ENCODE measurements around the gene STRN4. TPM values are rescaled to one million over a fixed set of nuclear protein-coding genes. Genes with fewer than 3 reads are reported as not detected.

The STRN4 gene
- total and polyA plus RNA-seq, 2 donors (not counting 3 experiments of a cell fraction or from before 2014, with no cell fraction given) = 116 to 144 TPM

- CTCF ChIA-PET = interaction anchor here (1.1 to 5.4 kb wide), 6 partner anchors 8 to 100 kb away, joined by 3 to 74 read pairs (median 7); no protein-coding TSS in a partner anchor
- dilution Hi-C loops (cut with MboI; ENCODE audit: extremely low pct_ligation_motif_present, low sequenced_read_pairs) = no loop called here
- H3K27ac ChIP-seq (ENCODE audit: insufficient read depth, low read depth, low read length) = peak overlapping the region; percentile 95
- H3K4me1 ChIP-seq (ENCODE audit: control insufficient read depth, extremely low read depth, insufficient read depth, low read length) = peaks cover 34% of the 10 kb centered on the region
- peak overlapping the region; percentile 71 for H3K9ac ChIP-seq (replicated peaks; ENCODE audit: extremely low read depth, insufficient read depth, low read length)
- H3K36me3 ChIP-seq (ENCODE audit: control insufficient read depth in 2 of 2, extremely low read depth in 1 of 2, insufficient read depth in 2 of 2, low read length in 2 of 2) = peaks cover 0 to 9% of the 10 kb centered on the region in 2 experiments
- no peaks in the 10 kb centered on the region for H3K9me1 ChIP-seq (replicated peaks; ENCODE audit: control insufficient read depth, extremely low read depth, insufficient read depth, low read length)
- DNase-seq (ENCODE audit: low read depth, low spot score) (peak; percentile 44), FAIRE-seq (no peak)
- no peak overlapping the region for H2AFZ ChIP-seq (ENCODE audit: low read depth, low read length)
- peak overlapping the region; percentile 61 for H3K4me2 ChIP-seq (ENCODE audit: insufficient read depth, low read length)
- H3K27me3 ChIP-seq (ENCODE audit: control insufficient read depth in 2 of 2, insufficient read depth in 2 of 2, low read length in 2 of 2) = no peaks in the 10 kb centered on the region
- no peaks in the 10 kb centered on the region for H3K9me3 ChIP-seq (replicated peaks; ENCODE audit: control insufficient read depth, insufficient read depth, low read length)
- TF ChIP-seq GATA2 (IDR thresholded peaks at IDR 0.05; ENCODE audit: insufficient read depth, insufficient read length, low read depth, low read length) = no peak
- no peak for TF ChIP-seq POLR2A (IDR thresholded peaks at IDR 0.05; ENCODE audit: low read depth, low read length)
- no peak for TF ChIP-seq POLR2AphosphoS5 (IDR thresholded peaks at IDR 0.05; ENCODE audit: insufficient read depth, low read depth, low read length)
- no peak for TF ChIP-seq EZH2 (IDR thresholded peaks at IDR 0.05; ENCODE audit: borderline replicate concordance, low read depth, low read length, severe bottlenecking)
- no peak for TF ChIP-seq MAX (IDR thresholded peaks at IDR 0.05; ENCODE audit: insufficient read depth, insufficient read length)
- TF ChIP-seq FOS (IDR thresholded peaks at IDR 0.05; ENCODE audit: borderline replicate concordance, insufficient read depth, low read length) = no peak
- no peak for TF ChIP-seq JUN (IDR thresholded peaks at IDR 0.05; ENCODE audit: borderline replicate concordance, insufficient read depth, insufficient read length, low read depth)
- no peak for TF ChIP-seq CTCF (IDR thresholded peaks at IDR 0.05; ENCODE audit: extremely low read depth in 1 of 2, insufficient read depth in 1 of 2, low read depth in 1 of 2, low read length in 2 of 2)
- no peak for TF ChIP-seq MYC (IDR thresholded peaks at IDR 0.05; ENCODE audit: low read depth, low read length)
- H3K79me2 ChIP-seq (ENCODE audit: control insufficient read depth, insufficient read depth, low read length) = peaks cover 34% of the 10 kb centered on the region
- POLR2A ChIA-PET = interaction anchor here (0.6 to 1.9 kb wide), 4 partner anchors 9 to 542 kb away, joined by 3 to 11 read pairs (median 7); no protein-coding TSS in a partner anchor
- H4K20me1 ChIP-seq (replicated peaks; ENCODE audit: control insufficient read depth, extremely low read depth, insufficient read depth, low read length) = no peaks in the 10 kb centered on the region
- peak overlapping the region; percentile 76 to 96 (median 85) for H3K4me3 ChIP-seq (replicated peaks in 1 of 3; ENCODE audit: insufficient read depth in 1 of 3, low read depth in 1 of 3, low read length in 3 of 3)
- BruUV-seq (replicated peaks) = TSS peak; percentile 23
- intact Hi-C loops (cut with micrococcal nuclease) = loop anchor here (1.0 to 2.0 kb wide), 2 partner anchors 14 to 54 kb away; partner anchors contain the start of gene DACT3
Measured at GRCh38 chr19:46714444-46715106, 31.7 kb downstream of the STRN4 start.
